H1 (cell line): Measurements from ENCODE around the gene C12orf43. TPM values are rescaled to one million over a fixed set of nuclear protein-coding genes. Genes with fewer than 3 reads are reported as not detected.

ENCODE experiments used
- CTCF ChIA-PET: fragments of 300-600 bp; sonication (Branson Sonifier 250); formaldehyde crosslinking; loops from one replicate; lab custom pipeline; 2021; ENCODE audit not compliant: partially characterized antibody; lab: Charles Lee
- POLR2A ChIA-PET: fragments of 300-600 bp; sonication (Branson Sonifier 250); formaldehyde crosslinking; loops from one replicate; lab custom pipeline; 2021; ENCODE audit warnings: inconsistent platforms; ENCODE audit not compliant: partially characterized antibody; lab: Charles Lee
- DNase-seq, 2 experiments: peaks; one replicate each; pipeline versions ENCODE4 v3.0.0 to v3.0.0-alpha.2; 2010 to 2022; ENCODE audit warnings: low spot score in 2 of 2, low read depth in 1 of 2, mixed read lengths in 1 of 2
- FAIRE-seq: peaks from 2 replicates; lab custom pipeline; 2011; peaks lifted over from hg19 to GRCh38; lab: Jason Lieb, UNC
- H2AFZ ChIP-seq: 2 replicates; pipeline ENCODE4 v1.8.1; 2012; ENCODE audit warnings: low read length, inconsistent platforms
- H2AK5ac ChIP-seq: 2 replicates; pipeline ENCODE4 v1.6.1; 2013; ENCODE audit warnings: low read depth, low read length
- H2BK120ac ChIP-seq: replicated peaks from 2 replicates; pipeline ENCODE3; 2013; ENCODE audit warnings: low read depth, low read length, inconsistent platforms
- H2BK12ac ChIP-seq: 2 replicates; pipeline ENCODE4 v1.6.1; 2013; ENCODE audit warnings: low read depth, low read length
- H2BK15ac ChIP-seq: 2 replicates; pipeline ENCODE4 v1.6.1; 2013; ENCODE audit warnings: low read length
- H2BK20ac ChIP-seq: 2 replicates; pipeline ENCODE4 v1.6.1; 2013; ENCODE audit warnings: low read length
- H2BK5ac ChIP-seq: 2 replicates; pipeline ENCODE4 v1.6.1; 2013; ENCODE audit warnings: low read depth, low read length
- H3K14ac ChIP-seq: 2 replicates; pipeline ENCODE4 v1.6.1; 2013; ENCODE audit warnings: inconsistent platforms; ENCODE audit not compliant: insufficient read length
- H3K18ac ChIP-seq: 2 replicates; pipeline ENCODE4 v1.6.1; 2013; ENCODE audit warnings: low read length; ENCODE audit errors: extremely low read depth
- H3K23ac ChIP-seq: 2 replicates; pipeline ENCODE4 v1.6.1; 2013; ENCODE audit warnings: inconsistent platforms; ENCODE audit not compliant: insufficient read length
- H3K23me2 ChIP-seq: 2 replicates; pipeline ENCODE4 v1.6.1; 2013; ENCODE audit warnings: low read depth, low read length
- H3K27ac ChIP-seq: 2 replicates; pipeline ENCODE4 v1.6.1; 2011; ENCODE audit warnings: low read depth, low read length, inconsistent platforms
- H3K27me3 ChIP-seq, 4 experiments: replicated peaks in 1 of 4; 1 replicate in 1 of 4; 2 replicates in 3 of 4; pipeline versions ENCODE4 v1.6.1 to v1.8.1; 2011 to 2013; ENCODE audit warnings: low read length in 3 of 4, mild to moderate bottlenecking in 3 of 4, inconsistent platforms in 2 of 4, mixed read lengths in 2 of 4, moderate library complexity in 1 of 4; ENCODE audit not compliant: control insufficient read depth in 3 of 4, insufficient read depth in 3 of 4; ENCODE audit errors: extremely low read depth in 1 of 4
- H3K36me3 ChIP-seq, 4 experiments: 2 replicates each; pipeline versions ENCODE4 v1.6.1 to v1.8.1; 2011 to 2013; ENCODE audit warnings: mild to moderate bottlenecking in 4 of 4, low read length in 3 of 4, moderate library complexity in 2 of 4, control low read depth in 1 of 4, inconsistent platforms in 1 of 4; ENCODE audit not compliant: insufficient read depth in 4 of 4, control insufficient read depth in 2 of 4
- H3K4ac ChIP-seq: replicated peaks from 2 replicates; pipeline ENCODE3; 2013; ENCODE audit warnings: low read length, low read depth, mixed read lengths, inconsistent platforms; ENCODE audit not compliant: insufficient read length
- H3K4me1 ChIP-seq, 4 experiments: replicated peaks in 1 of 4; 1 replicate in 1 of 4; 2 replicates in 3 of 4; pipeline versions ENCODE4 v1.6.1 to v1.8.1; 2011 to 2013; ENCODE audit warnings: low read length in 3 of 4, inconsistent platforms in 2 of 4, mixed read lengths in 1 of 4; ENCODE audit not compliant: insufficient read depth in 4 of 4, control insufficient read depth in 3 of 4
- H3K4me2 ChIP-seq, 2 experiments: 2 replicates each; pipeline versions ENCODE4 v1.6.1 to v1.8.1; 2011 to 2013; ENCODE audit warnings: low read depth in 2 of 2, low read length in 2 of 2, control low read depth in 1 of 2, inconsistent platforms in 1 of 2, mild to moderate bottlenecking in 1 of 2; ENCODE audit not compliant: insufficient read depth in 1 of 2
- H3K4me3 ChIP-seq, 4 experiments: fragments of 200-600, 300-600 bp in 1 of 4; sonication (generic), shearing (Covaris generic), sonication (Bioruptor Twin) in 1 of 4; 2 replicates each; pipeline versions ENCODE4 v1.5.1 to v1.8.1; 2011 to 2016; ENCODE audit warnings: low read length in 4 of 4, low read depth in 3 of 4, control low read depth in 2 of 4, inconsistent platforms in 2 of 4, mild to moderate bottlenecking in 2 of 4, mixed read lengths in 1 of 4, moderate library complexity in 1 of 4; ENCODE audit not compliant: insufficient read depth in 2 of 4; ENCODE audit errors: extremely low read depth in 1 of 4
- H3K56ac ChIP-seq: replicated peaks from 2 replicates; pipeline ENCODE3; 2013; ENCODE audit warnings: low read depth, mild to moderate bottlenecking, mixed read lengths, low read length, inconsistent platforms; ENCODE audit not compliant: insufficient read length
- H3K79me1 ChIP-seq: 2 replicates; pipeline ENCODE4 v1.6.1; 2013; ENCODE audit warnings: low read depth, low read length, control low read depth
- H3K79me2 ChIP-seq, 2 experiments: 2 replicates each; pipeline versions ENCODE4 v1.6.1 to v1.8.1; 2012 to 2013; ENCODE audit warnings: low read length in 2 of 2, mild to moderate bottlenecking in 2 of 2, inconsistent platforms in 1 of 2; ENCODE audit not compliant: insufficient read depth in 2 of 2, control insufficient read depth in 1 of 2
- H3K9ac ChIP-seq, 4 experiments: replicated peaks in 1 of 4; 1 replicate in 1 of 4; 2 replicates in 3 of 4; pipeline versions ENCODE4 v1.6.1 to v1.8.1; 2011 to 2013; ENCODE audit warnings: low read depth in 3 of 4, low read length in 3 of 4, control low read depth in 2 of 4, mild to moderate bottlenecking in 2 of 4, moderate library complexity in 2 of 4, inconsistent platforms in 1 of 4; ENCODE audit errors: extremely low read depth in 1 of 4
- H3K9me3 ChIP-seq, 2 experiments: 2 replicates each; pipeline versions ENCODE4 v1.6.1 to v1.8.1; 2012 to 2013; ENCODE audit warnings: mild to moderate bottlenecking in 2 of 2, moderate library complexity in 2 of 2, control low read depth in 1 of 2, inconsistent platforms in 1 of 2, low read depth in 1 of 2, low read length in 1 of 2, mixed read lengths in 1 of 2; ENCODE audit not compliant: insufficient read depth in 2 of 2
- H4K20me1 ChIP-seq, 2 experiments: replicated peaks in 1 of 2; 2 replicates each; pipeline versions ENCODE3 to v1.8.1; 2011 to 2013; ENCODE audit warnings: inconsistent platforms in 2 of 2, low read length in 2 of 2, mild to moderate bottlenecking in 1 of 2; ENCODE audit not compliant: insufficient read depth in 2 of 2, control insufficient read depth in 1 of 2
- H4K5ac ChIP-seq: 2 replicates; pipeline ENCODE4 v1.6.1; 2013; ENCODE audit warnings: low read length, low read depth, mixed read lengths, inconsistent platforms; ENCODE audit not compliant: insufficient read length
- H4K8ac ChIP-seq: 2 replicates; pipeline ENCODE4 v1.8.0; 2013; ENCODE audit warnings: mild to moderate bottlenecking, moderate library complexity, low read length, inconsistent platforms; ENCODE audit not compliant: insufficient read depth; ENCODE audit errors: extremely low read depth
- H4K91ac ChIP-seq: replicated peaks from 2 replicates; pipeline ENCODE3; 2013; ENCODE audit warnings: low read length, mixed read lengths, inconsistent platforms; ENCODE audit not compliant: insufficient read length
- ATF3 ChIP-seq: IDR thresholded peaks from 2 replicates; pipeline ENCODE4 v1.6.1; 2011; ENCODE audit warnings: low read depth, mild to moderate bottlenecking, low read length; ENCODE audit not compliant: insufficient read depth
- CEBPB ChIP-seq: IDR thresholded peaks from 2 replicates; pipeline ENCODE4 v1.6.1; 2012; ENCODE audit warnings: low read depth, low read length
- CREB1 ChIP-seq: IDR thresholded peaks from 2 replicates; pipeline ENCODE4 v1.6.1; 2012; ENCODE audit warnings: inconsistent platforms
- CTCF ChIP-seq, 3 experiments: IDR thresholded peaks; 1 replicate in 2 of 3; 2 replicates in 1 of 3; pipeline versions ENCODE4 v1.5.1 to v1.6.1; 2011; ENCODE audit warnings: low read length in 3 of 3, mild to moderate bottlenecking in 3 of 3, inconsistent platforms in 2 of 3, low read depth in 1 of 3, moderate library complexity in 1 of 3; ENCODE audit not compliant: insufficient read depth in 1 of 3; ENCODE audit errors: control extremely low read depth in 1 of 3
- E2F6 ChIP-seq: IDR thresholded peaks from 2 replicates; pipeline ENCODE4 v1.6.1; 2012; ENCODE audit warnings: inconsistent platforms
- EZH2 ChIP-seq: fragments of 200-600 bp; sonication (generic); IDR thresholded peaks from 2 replicates; pipeline ENCODE4 v1.7.1; 2012; ENCODE audit warnings: low read depth, mild to moderate bottlenecking, moderate library complexity, low read length, inconsistent platforms; ENCODE audit not compliant: severe bottlenecking
- KDM5A ChIP-seq: fragments of 200-600 bp; IDR thresholded peaks from 2 replicates; pipeline ENCODE4 v1.7.1; 2012; ENCODE audit warnings: mild to moderate bottlenecking, low read length, inconsistent platforms, mixed read lengths
- RFX5 ChIP-seq: IDR thresholded peaks from 2 replicates; pipeline ENCODE4 v1.6.1; 2011; ENCODE audit warnings: low read depth, low read length, improper control_type of control experiment, borderline replicate concordance
- RXRA ChIP-seq: IDR thresholded peaks from 2 replicates; pipeline ENCODE4 v1.6.1; 2011; ENCODE audit warnings: low read depth, mild to moderate bottlenecking, low read length, moderate library complexity; ENCODE audit not compliant: insufficient read depth
- TBP ChIP-seq: IDR thresholded peaks from 2 replicates; pipeline ENCODE4 v1.6.1; 2011; ENCODE audit warnings: low read depth, low read length, improper control_type of control experiment
- TEAD4 ChIP-seq: IDR thresholded peaks from 2 replicates; pipeline ENCODE4 v1.6.1; 2012; ENCODE audit warnings: low read depth, low read length, inconsistent platforms, mixed read lengths
- WGBS, 2 experiments: shearing (Covaris generic) in 1 of 2; methylation state at CpG; one replicate each; pipeline versions ENCODE4 v1.1.6 to v1.1.7; 2013 to 2015; ENCODE audit warnings: low lambda C conversion rate in 2 of 2, mixed read lengths in 2 of 2, inconsistent platforms in 1 of 2, low coverage in 1 of 2, missing lambda C conversion rate in 1 of 2; ENCODE audit not compliant: insufficient replicate concordance in 2 of 2, insufficient coverage in 1 of 2, insufficient read length in 1 of 2; ENCODE audit errors: extremely low coverage in 1 of 2, missing lambda C conversion rate in 1 of 2; 5-methylcytosine and 5-hydroxymethylcytosine counted together
- polyA plus RNA-seq, 7 experiments: library from polyadenylated mRNA; depleted of rRNA in 3 of 7; stranded (reverse) in 5 of 7; unstranded in 2 of 7; fragments of >200 nt in 5 of 7; fragments of 200-250 nt in 2 of 7; gene quantifications; 1 replicate in 5 of 7; 2 replicates in 1 of 7; 4 replicates in 1 of 7; pipeline versions ENCODE4 v1.2.1 to v1.2.3, GENCODE V29; 2011 to 2013; ENCODE audit warnings: missing spikeins in 2 of 7, mixed read lengths in 2 of 7
- total RNA-seq: library from RNA; stranded (reverse); fragmentation: NEBNext Ultra II Directional; extraction: Animal tissue kit (Norgen Biotek cat#: 25700); gene quantifications from 2 replicates; pipeline ENCODE4 v1.2.1, GENCODE V29; 2021

C12orf43 gene
- total and polyA plus RNA-seq, 2 of the 8 experiments (the other 6 are each of a cell fraction or from before 2014, with no cell fraction given): 9.2 to 22.3 TPM

- POLR2A ChIA-PET: no interaction called here
- Histone ChIP-seq H3K79me1 (no peaks in the 10 kb centered on the region), H3K9me3 (no peaks in the 10 kb centered on the region), H2BK15ac (no peak overlapping the region), H2BK20ac (no peak overlapping the region; the same call in 1 of the 2 replicates), H3K4me2 (no peak overlapping the region), H3K27me3 (no peaks in the 10 kb centered on the region), H4K20me1 (no peaks in the 10 kb centered on the region), H4K91ac (no peak overlapping the region), H3K56ac (no peak overlapping the region), H3K4me1 (no peaks in the 10 kb centered on the region), H3K4me3 (no peak overlapping the region), H3K4ac (no peak overlapping the region), H4K8ac (no peak overlapping the region), H3K18ac (no peak overlapping the region), H3K23me2 (no peaks in the 10 kb centered on the region), H4K5ac (no peak overlapping the region), H3K23ac (no peak overlapping the region), H3K36me3 (no peaks in the 10 kb centered on the region), H3K27ac (no peak overlapping the region), H3K79me2 (no peaks in the 10 kb centered on the region), H3K9ac (no peak overlapping the region), H3K14ac (no peak overlapping the region), H2BK12ac (no peak overlapping the region), H2BK120ac (no peak overlapping the region), H2AFZ (no peak overlapping the region), H2BK5ac (no peak overlapping the region), H2AK5ac (no peak overlapping the region)
- 82% methylated on average over 11 of the region's 11 CpGs; no CpG with 5 or more reads in 1 of the 2 experiments for WGBS, 2 experiments
- FAIRE-seq (no peak), DNase-seq (no peak)
- CTCF ChIA-PET: interaction anchor here (0.6 to 1.1 kb wide), 4 partner anchors 48 to 84 kb away, joined by 3 to 4 read pairs (median 3); no protein-coding TSS in a partner anchor
- TF ChIP-seq E2F6: no peak
- no peak for TF ChIP-seq TBP
- no peak for TF ChIP-seq CEBPB
- TF ChIP-seq KDM5A: no peak
- no peak for TF ChIP-seq RFX5
- TF ChIP-seq ATF3: no peak
- TF ChIP-seq EZH2: no peak
- no peak for TF ChIP-seq CTCF (IDR thresholded peaks at IDR 0.05; ENCODE audit: control extremely low read depth in 1 of 3, insufficient read depth in 1 of 3, low read depth in 1 of 3, low read length in 3 of 3)
- no peak for TF ChIP-seq CREB1
- TF ChIP-seq TEAD4: no peak
- TF ChIP-seq RXRA: no peak
These were observed 37.4 kb upstream of the C12orf43 start for GRCh38 chr12:121053706-121054105.
